T-helper 1 cell treated with Interleukin-12 subunit alpha and Interleukin-12 subunit beta and Interleukin-4 antibody, amounts not matched to agents 30 ng/mL and 1 ng/mL, for 36 hours (primary cell): ENCODE results near the gene METTL23. TPM values are rescaled to one million over a fixed set of nuclear protein-coding genes. Genes with fewer than 3 reads are reported as not detected.
"Not testable (repeated sequence)": the region's sequence is repeated elsewhere in the genome, so short reads cannot be mapped to it uniquely, and the experiment has no call there.

Experiments
- intact Hi-C: fragments of 100-400 bp; cut with micrococcal nuclease; formaldehyde crosslinking; loops from one replicate; pipeline ENCODE4 v1.15.1; 2024
- total RNA-seq: library from RNA; stranded (reverse); gene quantifications from 2 replicates; pipeline ENCODE4 v1.2.3, GENCODE V29; 2022

The METTL23 gene
- total RNA-seq, 1 donor from 2014 or later, result 47.3 TPM

DNA sequence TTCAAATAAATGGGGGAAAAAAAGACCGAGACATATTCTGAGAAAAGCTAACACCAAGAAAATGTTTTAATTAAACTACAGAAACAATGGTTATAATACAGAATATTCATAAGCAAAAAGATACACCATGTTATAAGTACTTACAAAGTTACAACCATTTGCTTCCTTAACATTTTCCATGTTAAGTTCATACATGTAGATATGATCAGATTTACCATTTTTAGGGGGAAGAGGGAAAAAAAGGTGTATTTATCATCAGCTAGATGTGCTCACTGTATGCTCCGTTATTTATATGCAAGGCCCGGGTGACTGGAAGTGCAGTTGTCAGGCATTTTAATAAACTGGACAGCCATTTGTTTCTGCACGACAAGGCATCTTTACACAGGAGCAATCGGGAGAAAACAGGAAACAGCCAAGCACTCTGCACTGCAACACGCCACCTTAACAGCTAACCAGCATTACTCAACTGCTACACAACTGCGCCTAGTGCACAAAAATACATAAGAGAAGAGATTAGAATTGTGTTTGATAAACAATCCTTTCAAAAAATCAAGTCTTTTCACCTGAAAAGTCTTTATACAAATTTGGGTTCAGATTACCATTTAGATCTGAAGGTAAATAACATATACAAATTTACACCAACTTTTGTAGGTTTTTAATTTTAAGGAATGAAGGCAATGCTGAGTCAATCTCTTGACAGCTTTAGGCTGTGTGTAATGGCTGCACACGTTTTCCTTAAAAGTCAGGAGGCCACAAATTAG is 7.6 kb downstream of the METTL23 start:
- intact Hi-C loops, result loop anchor here (10.0 kb wide), 2 partner anchors 469 to 1151 kb away; partner anchors contain the start of gene UBALD2

DNA sequence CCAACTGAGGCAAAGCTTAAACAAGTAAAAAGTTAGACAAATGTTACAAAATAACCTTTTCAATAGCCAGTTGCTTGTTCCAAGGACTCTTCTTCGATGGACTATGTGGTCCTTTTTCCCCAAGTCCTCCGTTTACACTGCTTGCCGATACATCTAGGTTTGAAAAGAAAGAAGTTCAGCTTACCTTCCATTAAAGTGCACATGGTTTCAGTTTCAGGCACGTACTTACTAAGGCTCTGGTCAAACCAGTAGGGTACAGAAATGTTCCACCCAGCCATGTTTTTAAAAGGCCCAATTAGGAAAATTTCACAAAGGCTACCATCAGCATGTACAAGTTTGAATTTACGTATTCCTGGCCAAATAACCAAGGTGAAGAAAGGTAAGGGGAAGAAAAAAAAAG is 8.4 kb downstream of the METTL23 start:
- intact Hi-C loops, result loop anchor here (5.0 to 10.0 kb wide), 5 partner anchors 470 to 1397 kb away; partner anchors contain the start of genes TMC8, TNRC6C, UBALD2 and UNK

DNA sequence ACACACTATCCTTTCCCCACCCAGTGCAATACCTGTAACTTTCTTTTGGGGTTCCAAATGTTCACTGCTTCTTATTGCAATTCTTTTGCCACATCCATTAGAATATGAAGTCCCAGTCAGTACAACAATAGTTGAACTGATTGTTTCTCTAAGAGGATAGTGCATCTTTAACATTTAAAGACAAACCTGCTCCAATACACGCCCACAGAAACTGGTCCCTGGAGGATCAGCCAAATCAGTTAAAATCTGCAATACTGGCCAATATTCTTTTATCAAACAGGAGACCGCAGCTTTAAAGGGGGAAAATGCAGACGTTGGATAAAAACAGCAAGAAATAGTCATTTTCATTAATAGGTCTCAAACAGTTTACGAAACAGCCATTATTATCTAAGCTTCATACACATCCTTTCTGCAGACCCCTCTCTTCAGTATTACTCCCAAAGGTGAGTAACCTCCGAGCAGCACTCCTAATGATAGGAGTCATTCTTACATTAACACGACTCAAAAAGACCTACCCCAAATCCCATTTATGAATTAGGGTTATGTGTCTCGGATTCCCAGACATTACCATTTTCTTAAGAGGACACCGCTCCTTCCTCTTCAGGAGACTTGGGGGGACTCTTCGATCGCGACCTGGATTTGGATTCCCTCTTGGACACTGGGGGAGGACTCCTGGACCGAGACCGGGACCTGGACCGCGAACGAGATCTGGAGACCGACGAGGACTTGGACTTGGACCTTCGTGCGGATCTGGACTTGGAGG is 9.1 kb downstream of the METTL23 start:
- intact Hi-C loops, result loop anchor here (2.0 to 10.0 kb wide), 8 partner anchors 45 to 1397 kb away; partner anchors contain the start of genes TMC8, TNRC6C, UBALD2 and UNK

DNA sequence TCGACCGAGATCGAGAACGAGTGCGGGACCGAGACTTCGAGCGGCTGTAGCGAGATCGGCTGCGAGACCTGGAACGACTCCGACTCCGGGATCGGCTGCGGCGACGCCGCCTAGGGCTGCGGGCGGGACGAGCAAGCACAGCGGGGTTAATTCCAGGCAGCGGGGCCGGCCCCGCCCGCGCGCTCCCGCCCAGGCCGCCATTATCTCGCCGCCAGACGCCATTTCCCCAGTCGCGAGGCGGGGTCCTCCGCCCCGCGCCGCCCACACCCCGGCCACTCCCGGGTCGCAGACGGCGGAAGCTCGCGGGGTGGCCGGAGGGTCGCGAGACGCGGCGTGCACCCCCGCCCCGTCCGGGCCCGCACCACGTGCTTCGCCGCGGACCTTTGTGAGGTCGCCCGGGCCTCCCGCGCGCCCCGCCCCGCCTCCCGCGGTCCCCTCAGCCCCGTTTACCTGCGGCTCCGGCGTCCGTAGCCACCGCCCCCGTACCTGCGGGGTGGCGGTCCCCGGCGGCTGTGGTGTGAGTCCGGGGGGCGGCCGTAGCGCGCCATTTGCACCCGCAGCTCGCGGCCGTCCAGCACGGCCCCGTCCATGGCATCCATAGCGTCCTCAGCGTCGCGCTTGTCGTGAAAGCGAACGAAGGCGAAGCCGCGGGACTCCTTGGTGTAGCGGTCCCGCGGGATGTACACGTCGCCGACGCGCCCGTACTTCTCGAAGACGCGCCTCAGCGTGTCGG is 9.9 kb downstream of the METTL23 start:
- intact Hi-C loops, result loop anchor here (1.0 to 10.0 kb wide), 13 partner anchors 10 to 1396 kb away; partner anchors contain the start of genes JMJD6, METTL23, SEC14L1 and TMC8

DNA sequence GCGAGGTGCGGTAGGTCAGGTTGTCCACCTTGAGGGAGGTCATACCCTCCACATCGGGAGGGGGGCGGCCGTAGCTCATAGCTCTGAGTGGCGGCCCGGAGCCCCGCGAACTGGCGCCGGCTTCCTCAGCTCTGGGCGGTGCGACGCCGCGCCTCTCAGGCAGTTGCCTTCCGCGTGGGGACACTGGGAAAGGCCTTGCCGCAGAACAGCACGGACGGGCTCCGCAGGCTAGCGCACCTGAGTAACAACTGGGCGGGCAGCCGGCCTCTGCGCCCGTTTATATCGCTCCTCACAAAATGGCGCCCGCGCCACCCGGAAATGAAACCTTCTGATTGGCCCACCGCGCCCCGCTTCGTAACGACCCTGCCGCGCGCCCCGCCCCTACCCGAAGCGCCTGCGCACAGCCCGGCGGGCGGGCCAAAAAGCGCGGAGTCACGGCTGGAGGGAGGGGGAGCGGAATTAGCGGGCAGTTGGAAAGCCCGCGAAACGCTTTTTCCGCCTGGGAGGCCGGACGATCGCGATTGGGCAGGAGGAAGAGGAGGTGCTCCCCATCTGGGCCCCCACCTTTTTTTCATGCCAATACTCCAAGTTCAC is 10.5 kb downstream of the METTL23 start, which contains the start of gene SRSF2:
SRSF2 (minus strand) TSS at position 250 of the 594 bp plus-strand sequence; CDS start at position 79, 171 bp downstream.
- intact Hi-C loops, result loop anchor here (1.0 to 10.0 kb wide), 13 partner anchors 11 to 1395 kb away; partner anchors contain the start of genes JMJD6, METTL23, SEC14L1 and TMC8

DNA sequence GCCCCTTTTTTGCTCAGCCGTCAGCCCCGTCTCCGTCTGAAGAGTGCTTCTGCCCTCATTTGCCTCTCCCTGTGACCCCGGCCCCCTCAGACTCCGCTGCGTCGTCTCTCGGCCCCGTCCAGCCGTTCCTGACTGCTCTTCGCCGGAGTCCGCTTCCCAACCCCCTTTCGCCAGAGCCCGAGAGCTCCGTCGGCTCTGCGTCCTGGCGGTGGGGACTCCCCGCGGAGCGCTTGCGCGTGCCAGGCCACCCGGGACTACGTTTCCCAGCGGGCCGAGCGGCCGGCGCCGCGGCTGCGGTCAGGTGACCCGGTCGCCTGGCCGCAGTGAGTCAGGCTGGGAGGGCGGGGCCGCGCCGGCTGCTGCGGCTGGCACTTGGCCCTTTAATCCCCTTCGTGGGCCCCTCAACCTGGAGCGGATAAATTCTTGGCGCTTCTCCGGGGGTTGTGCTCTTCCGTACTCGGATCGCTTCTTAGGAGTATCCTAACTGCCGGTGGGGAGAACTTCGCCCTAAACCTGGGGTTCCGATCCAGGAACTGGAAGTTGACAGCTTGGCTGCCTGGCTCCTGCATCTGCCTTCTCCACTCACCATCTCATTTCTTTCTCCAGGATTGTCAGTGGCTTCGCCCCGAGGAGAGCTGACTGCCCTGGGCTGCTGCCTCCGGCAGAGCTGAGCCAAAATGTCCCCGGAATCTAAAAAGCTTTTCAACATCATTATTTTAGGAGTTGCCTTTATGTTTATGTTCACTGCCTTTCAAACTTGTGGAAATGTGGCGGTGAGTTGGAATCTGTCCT is 11.2 kb downstream of the METTL23 start, which contains the start of gene MFSD11:
MFSD11 (plus strand) TSS at position 444 of the 792 bp plus-strand sequence; CDS start at position 678, 234 bp downstream.
- intact Hi-C loops, result loop anchor here (1.0 to 10.0 kb wide), 15 partner anchors 12 to 1394 kb away; partner anchors contain the start of genes JMJD6, METTL23, SEC14L1 and TMC8

DNA sequence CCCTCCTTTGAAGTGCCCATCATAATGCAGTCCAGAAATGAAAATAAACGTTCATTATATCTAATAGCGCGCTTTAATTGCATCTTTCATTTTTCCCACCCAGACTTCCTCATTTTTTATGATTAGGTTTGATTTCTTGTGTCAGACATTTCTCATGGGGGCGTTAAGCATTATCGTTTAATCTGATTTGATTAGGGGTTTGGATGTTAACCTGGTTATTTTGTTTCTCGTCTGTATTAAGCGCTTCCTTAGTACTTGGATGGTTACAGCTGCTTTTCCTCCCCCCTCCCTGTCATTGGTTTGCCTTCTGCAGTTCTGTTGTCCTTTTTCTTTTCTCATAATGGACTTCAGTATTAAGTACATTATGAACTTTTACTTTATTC is 11.8 kb downstream of the METTL23 start:
- intact Hi-C loops, result loop anchor here (1.0 to 10.0 kb wide), 7 partner anchors 15 to 1394 kb away; partner anchors contain the start of genes TMC8, TNRC6C, UBALD2 and UNK

DNA sequence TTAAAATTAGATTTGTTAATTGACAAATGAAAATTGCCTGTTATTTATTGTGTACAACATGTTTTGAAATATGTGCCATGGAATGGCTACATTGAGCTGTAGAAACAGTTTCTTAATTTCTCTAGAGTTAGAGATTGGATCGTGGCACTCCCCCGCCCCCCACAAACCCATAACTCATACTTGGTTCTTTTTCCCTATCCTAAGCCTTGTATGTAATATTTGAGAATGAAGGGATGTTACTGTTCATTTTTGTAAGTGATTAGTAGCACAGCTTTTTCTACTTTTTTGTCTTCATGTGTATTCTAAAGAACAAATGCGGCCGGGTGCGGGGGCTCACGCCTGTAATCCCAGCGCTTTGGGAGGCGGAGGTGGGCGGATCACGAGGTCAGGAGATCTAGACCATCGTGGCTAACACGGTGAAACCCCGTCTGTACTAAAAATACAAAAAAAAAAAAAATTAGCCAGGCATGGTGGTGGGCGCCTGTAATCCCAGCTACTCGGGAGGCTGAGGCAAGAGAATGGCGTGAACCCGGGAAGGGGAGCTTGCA is 13.0 kb downstream of the METTL23 start:
- intact Hi-C loops, result loop anchor here (5.0 to 10.0 kb wide), 5 partner anchors 475 to 1393 kb away; partner anchors contain the start of genes TMC8, TNRC6C, UBALD2 and UNK

DNA sequence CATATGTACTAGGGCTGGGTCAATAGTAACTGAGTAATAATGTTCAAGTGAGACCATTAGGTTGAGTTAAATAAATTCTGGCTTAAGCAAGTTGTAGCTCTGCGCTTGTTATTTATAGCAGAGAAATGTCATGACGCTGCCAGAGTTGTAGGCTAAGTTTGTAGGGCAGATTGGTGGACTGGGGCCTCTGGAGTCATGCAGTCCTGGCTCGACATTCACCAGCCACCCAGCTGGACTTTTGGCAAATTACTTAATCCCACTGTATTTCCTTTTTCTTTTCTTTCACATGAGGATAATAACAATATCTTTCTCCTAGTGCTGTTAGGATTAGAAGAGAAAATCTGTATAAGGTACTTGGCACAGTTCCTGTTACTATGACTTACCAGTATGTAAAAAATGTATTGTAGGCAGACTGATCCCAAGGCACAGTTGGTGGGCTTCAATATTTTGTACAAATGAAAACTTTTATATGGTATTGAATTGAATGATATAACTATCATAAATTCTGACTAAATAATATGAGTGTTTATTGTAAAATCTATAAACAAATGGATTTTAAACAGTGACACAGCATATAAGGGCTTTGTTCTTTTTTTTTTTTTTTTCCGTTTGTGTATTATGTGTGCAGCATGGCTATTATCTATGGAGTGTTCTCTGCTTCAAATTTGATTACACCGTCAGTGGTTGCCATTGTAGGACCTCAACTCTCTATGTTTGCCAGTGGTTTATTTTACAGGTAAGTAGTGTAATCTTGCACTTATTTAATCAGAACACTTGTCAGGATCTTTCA is 13.9 kb downstream of the METTL23 start:
- intact Hi-C loops, result no loop called here

DNA sequence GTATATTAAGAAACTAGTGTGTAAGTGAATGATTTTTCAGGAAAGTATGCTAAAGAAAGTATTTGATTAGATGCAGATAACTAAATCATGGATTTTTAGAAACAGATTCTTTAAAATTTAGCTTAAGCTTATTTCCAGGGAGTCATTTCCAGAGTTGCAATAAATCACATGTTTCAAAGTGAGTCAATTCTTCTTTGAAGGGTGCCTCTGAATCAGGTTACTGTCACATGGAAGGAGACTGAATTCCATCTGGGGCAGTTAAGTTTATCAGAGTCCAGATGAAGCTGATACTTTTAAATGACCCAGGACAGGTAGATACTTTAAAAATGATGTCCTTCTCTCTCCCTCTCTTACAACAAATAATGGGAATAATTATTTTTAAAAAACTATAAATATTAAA is 16.3 kb downstream of the METTL23 start:
- intact Hi-C loops, result no loop called here

DNA sequence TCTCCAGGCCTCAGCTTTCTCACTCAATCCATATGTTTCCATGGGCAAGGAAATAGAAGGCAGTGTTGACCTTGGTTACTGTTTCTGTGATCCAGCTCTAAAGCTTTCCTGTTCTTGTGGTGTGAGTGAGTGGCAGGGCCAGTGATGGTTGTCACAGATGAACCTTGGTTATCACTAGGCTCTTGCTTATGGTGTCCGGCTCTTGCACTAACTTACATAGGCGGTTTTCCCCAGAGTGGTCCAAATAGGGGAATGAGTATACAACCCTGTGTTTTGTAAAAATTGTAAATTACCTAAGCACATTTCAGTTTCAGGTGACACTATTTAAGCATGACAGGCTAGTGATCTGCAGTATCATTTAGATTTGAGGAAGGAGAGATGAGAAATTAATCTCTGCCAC is 18.1 kb downstream of the METTL23 start:
- intact Hi-C loops, result no loop called here

DNA sequence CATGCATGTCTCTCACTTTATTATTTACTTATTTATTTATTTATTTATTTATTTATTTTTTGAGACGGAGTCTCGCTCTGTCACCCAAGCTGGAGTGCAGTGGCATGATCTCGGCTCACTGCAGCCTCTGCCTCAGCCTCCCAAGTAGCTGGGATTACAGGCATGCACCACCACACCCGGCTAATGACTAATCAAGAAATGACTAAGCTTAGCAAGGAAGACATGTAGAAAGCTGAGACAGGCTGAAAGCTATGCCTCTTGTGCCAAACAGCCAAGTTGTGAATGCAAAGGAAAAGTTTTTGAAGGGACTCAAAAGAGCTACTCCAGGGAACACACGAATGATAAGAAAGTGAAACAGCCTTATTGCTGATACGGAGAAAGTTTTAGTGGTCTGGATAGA is 19.1 kb downstream of the METTL23 start:
- intact Hi-C loops, result not testable (repeated sequence)

DNA sequence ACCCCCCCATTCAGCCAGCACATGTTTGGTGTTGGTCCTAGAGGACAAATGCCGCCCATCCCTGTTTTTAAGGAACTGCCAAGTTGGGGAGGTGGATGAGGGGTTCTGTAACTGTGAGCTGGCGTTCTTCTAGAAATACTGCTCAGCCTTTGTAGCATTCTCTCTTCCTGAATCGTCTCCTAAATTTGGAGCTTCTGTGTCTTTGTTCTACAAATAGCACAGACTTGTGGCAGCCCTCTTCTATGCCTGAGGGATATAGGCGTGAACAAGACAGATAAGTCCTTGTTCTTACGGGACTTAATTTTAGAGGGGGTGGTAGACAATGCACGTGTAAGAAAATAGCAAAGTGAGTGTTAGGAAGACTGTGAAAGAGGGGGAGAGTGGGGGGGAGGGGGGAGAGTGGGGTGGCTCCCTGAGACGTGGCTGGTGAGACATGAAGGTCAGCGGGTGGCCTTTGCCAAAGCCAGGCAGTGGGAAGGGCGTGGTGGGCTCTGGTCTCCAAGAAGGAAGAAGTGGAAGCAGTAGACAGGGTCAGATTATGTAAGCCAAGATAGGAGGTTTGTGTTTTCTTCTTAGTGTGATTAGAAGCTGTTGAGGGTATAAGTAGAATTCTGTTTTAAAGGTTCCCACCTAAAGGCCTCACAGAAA is 21.2 kb downstream of the METTL23 start:
- intact Hi-C loops, result no loop called here

DNA sequence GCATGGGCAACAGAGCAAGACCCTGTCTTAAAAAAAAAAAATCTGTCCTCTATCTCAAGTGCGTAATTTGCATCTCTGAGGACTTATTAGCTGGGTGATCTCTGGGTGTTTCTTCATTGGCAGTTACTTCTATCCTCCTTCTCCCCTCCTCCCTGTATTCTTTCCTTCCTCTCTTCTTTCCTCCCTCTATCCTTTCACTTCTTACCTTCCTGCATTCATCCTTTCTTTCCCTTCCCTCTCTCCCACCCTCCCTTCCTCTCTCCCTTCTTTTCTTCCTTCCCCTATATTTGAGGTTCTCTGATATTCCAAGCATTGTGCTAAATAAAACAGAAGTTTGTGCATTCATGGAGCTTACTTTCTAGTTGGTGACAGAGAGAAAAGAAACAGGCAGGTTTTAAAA is 22.0 kb downstream of the METTL23 start:
- intact Hi-C loops, result no loop called here

DNA sequence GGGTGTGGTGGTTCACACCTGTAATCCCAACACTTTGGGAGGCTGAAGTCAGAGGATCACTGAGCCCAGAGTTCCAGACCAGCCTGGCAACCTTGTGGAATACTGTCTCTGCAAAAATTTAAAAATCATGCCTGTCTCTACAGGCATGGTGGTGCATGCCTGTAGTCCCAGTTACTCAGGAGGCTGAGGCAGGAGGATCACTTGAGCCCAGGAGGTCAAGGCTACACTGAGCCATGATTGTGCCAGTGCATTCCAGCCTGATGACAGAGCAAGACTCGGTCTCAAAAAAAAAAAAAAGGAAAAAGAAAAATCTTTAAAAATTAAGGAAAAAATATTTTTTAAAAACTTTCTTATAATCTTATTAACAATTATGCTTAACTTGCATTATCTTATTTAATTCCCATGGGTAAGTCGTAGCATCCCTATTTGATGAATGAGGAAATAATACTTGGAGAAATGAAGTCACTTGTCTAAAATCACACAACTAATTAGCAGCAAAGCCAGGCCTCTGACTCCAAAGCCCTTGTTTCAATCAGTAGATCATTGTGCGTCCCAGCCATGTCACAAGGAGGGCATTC is 24.9 kb downstream of the METTL23 start:
- intact Hi-C loops, result no loop called here

DNA sequence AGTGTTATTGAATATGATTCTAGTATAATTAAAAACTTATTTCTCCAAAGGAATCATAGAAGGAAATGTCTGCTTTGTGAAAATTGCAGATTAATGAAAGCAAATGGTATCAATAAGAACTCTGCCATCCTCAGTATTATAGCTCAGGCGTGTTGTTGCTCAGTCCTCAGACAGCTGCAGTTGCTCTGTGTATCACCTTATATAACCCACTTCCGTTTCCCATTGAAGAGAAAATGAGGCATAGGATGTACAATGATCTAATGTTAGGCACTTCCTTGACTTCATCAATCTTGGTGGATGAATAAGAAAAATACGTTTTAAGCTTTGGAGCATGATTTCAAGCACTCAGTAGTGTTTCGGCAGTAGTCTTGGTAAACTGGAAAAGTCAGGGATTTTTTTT is 25.4 kb downstream of the METTL23 start:
- intact Hi-C loops, result loop anchor here (2.0 kb wide), 2 partner anchors 21 to 39 kb away; no protein-coding TSS in a partner anchor
